HepG2 (cell line): ENCODE measurements around the gene NT5C2. TPM values are rescaled to one million over a fixed set of nuclear protein-coding genes. Genes with fewer than 3 reads are reported as not detected.

Experiments used
- CBX5 ChIP-seq: sonication (generic); formaldehyde crosslinking; IDR thresholded peaks from 2 replicates; pipeline ENCODE4 v1.4.0; 2020; ENCODE audit warnings: missing genetic modification reagents, borderline replicate concordance
- CHD2 ChIP-seq: IDR thresholded peaks from 2 replicates; pipeline ENCODE4 v1.6.1; 2011; ENCODE audit warnings: low read depth, low read length, improper control_type of control experiment
- CREM ChIP-seq, 2 experiments: sonication (generic) in 1 of 2; formaldehyde crosslinking in 1 of 2; IDR thresholded peaks; 2 replicates each; pipeline versions ENCODE4 v1.4.0 to v1.6.1; 2016 to 2020; ENCODE audit warnings: antibody characterized with exemption in 1 of 2, mild to moderate bottlenecking in 1 of 2, missing genetic modification reagents in 1 of 2
- GATA4 ChIP-seq: sonication (generic); IDR thresholded peaks from 2 replicates; pipeline ENCODE4 v1.6.1; 2016; ENCODE audit warnings: antibody characterized with exemption, low read depth, borderline replicate concordance
- MYC ChIP-seq: sonication (generic); formaldehyde crosslinking; IDR thresholded peaks from 2 replicates; pipeline ENCODE4 v1.9.0; 2021; ENCODE audit warnings: missing genetic modification reagents, borderline replicate concordance
- PHF5A ChIP-seq: IDR thresholded peaks from one replicate; pipeline ENCODE4 v1.6.1; 2018; ENCODE audit warnings: low read depth, missing genetic modification reagents; ENCODE audit not compliant: unreplicated experiment
- PRMT3 ChIP-seq: sonication (generic); formaldehyde crosslinking; IDR thresholded peaks from 2 replicates; pipeline ENCODE4 v1.8.1; 2022; ENCODE audit warnings: low read depth, mild to moderate bottlenecking, moderate library complexity, missing genetic modification reagents, borderline replicate concordance
- SP1 ChIP-seq, 2 experiments: fragments of 450-650 bp in 1 of 2; sonication (generic) in 1 of 2; formaldehyde crosslinking in 1 of 2; IDR thresholded peaks; 2 replicates each; pipeline versions ENCODE4 v1.4.0 to v1.6.1; 2016 to 2020; ENCODE audit warnings: missing genetic modification reagents in 1 of 2
- SP4 ChIP-seq: sonication (generic); formaldehyde crosslinking; IDR thresholded peaks from 2 replicates; pipeline ENCODE4 v1.8.1; 2023; ENCODE audit warnings: mild to moderate bottlenecking, missing genetic modification reagents
- ZNF124 ChIP-seq: sonication (generic); formaldehyde crosslinking; IDR thresholded peaks from 2 replicates; pipeline ENCODE4 v1.4.0; 2020; ENCODE audit warnings: missing genetic modification reagents
- ZNF234 ChIP-seq: sonication (generic); formaldehyde crosslinking; conservative IDR thresholded peaks from 2 replicates; pipeline ENCODE4 v1.5.1; 2020; ENCODE audit warnings: mild to moderate bottlenecking, missing genetic modification reagents
- ZNF546 ChIP-seq: sonication (generic); formaldehyde crosslinking; conservative IDR thresholded peaks from 2 replicates; pipeline ENCODE4 v1.8.1; 2023; ENCODE audit warnings: mild to moderate bottlenecking, missing genetic modification reagents
- ZNF580 ChIP-seq: IDR thresholded peaks from 2 replicates; pipeline ENCODE4 v1.6.1; 2016; ENCODE audit warnings: low read depth, borderline replicate concordance
- ZNF605 ChIP-seq: sonication (generic); formaldehyde crosslinking; IDR thresholded peaks from 2 replicates; pipeline ENCODE4 v1.8.0; 2022; ENCODE audit warnings: mild to moderate bottlenecking, missing genetic modification reagents
- ZNF720 ChIP-seq: sonication (generic); formaldehyde crosslinking; IDR thresholded peaks from 2 replicates; pipeline ENCODE4 v1.4.0; 2020; ENCODE audit warnings: missing genetic modification reagents
- ZNF781 ChIP-seq: sonication (generic); formaldehyde crosslinking; IDR thresholded peaks from 2 replicates; pipeline ENCODE4 v1.5.1; 2020; ENCODE audit warnings: borderline replicate concordance, mild to moderate bottlenecking, missing genetic modification reagents; ENCODE audit errors: not compliant biosample characterization
- polyA plus RNA-seq, 8 experiments: library from polyadenylated mRNA; depleted of rRNA in 3 of 8; stranded (reverse) in 7 of 8; unstranded in 1 of 8; fragments of >200 nt; fragmentation: Illumina TruSeq in 4 of 8; extraction: Trizol in 4 of 8; gene quantifications; 2 replicates each; pipeline versions ENCODE4 v1.2.1 to v1.2.3, GENCODE V29; 2011 to 2016; ENCODE audit warnings: low read depth in 4 of 8, missing spikeins in 1 of 8, mixed read lengths in 1 of 8; ENCODE audit not compliant: insufficient read depth in 1 of 8
- total RNA-seq, 5 experiments: library from RNA; depleted of rRNA; stranded (reverse); fragments of >200 nt; fragmentation: Illumina TruSeq; extraction: Trizol; gene quantifications; 2 replicates each; pipeline ENCODE4 v1.2.3, GENCODE V29; 2016; ENCODE audit warnings: low read depth in 1 of 5
- TF ChIP-seq, protein P1 (sequence below): IDR thresholded peaks from 2 replicates; pipeline ENCODE4 v1.6.1; 2016; ENCODE audit warnings: low read depth, missing genetic modification reagents, missing compliant biosample characterization
- TF ChIP-seq, protein P2 (sequence below): sonication (generic); formaldehyde crosslinking; IDR thresholded peaks from 2 replicates; pipeline ENCODE4 v1.8.1; 2022; ENCODE audit warnings: low read depth, mild to moderate bottlenecking, missing genetic modification reagents
- TF ChIP-seq, protein P3 (sequence below): sonication (generic); formaldehyde crosslinking; IDR thresholded peaks from 2 replicates; pipeline ENCODE4 v1.4.0; 2020; ENCODE audit warnings: missing genetic modification reagents

Gene NT5C2
- total and polyA plus RNA-seq, 2 of the 13 experiments (the other 11 are each of a cell fraction or from before 2014, with no cell fraction given): 40.6 to 55.2 TPM

DNA sequence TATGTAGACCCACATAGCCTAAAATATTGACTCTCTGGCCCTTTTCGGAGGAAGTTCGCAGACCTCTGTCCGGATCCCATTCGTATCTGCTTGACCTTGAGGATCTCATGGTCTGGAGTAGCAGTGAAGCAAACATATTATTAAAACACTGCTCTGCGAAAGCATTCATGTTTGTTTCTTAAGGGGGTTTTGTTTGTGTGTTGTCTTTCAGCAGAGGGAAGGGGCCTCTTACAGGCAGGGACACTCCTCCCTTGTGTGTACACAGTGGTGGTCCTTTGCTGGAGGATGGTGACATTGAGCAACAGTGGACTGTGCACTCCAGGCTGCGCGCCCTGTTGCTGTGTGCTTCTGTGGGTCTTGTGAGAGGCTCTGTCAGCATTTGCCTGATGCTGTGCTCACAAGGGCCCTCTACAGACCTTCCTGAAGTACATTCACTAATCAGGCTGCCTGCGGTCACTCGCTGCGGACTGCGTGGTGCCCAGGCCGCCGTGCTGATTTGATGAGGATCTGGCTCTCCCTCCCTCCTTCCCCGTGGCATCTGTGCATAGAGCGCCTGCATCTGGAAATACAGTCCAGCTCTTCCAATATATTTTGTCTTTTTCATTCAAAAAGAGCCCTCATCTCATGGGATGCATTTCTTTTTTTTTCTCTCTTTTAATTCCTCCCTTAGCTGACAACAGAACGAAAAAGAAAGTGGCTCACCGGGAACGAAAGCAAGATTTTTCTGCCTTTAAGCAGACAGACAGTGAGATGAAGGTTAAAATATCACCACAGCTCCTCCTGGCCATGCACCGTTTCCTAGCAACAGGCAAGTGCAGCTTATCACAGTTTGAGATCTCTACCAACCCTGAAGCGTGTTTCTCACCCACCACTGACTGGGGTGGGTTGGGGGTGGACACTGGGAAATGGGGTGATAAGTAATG is 139.2 kb downstream of the NT5C2 start (continued):
- TF ChIP-seq ZNF605 (CRISPR knock-in tag): peak; percentile 90
- TF ChIP-seq MYC (CRISPR knock-in tag): peak; percentile 81; the same call in 1 of the 2 replicates
- no peak for TF ChIP-seq ZNF546 (CRISPR knock-in tag)
- peak; percentile 73; the same call in 1 of the 2 replicates for TF ChIP-seq CREM (IDR thresholded peaks at IDR 0.05)
- no peak for TF ChIP-seq CREM (CRISPR knock-in tag; IDR thresholded peaks at IDR 0.05)
- peak; percentile 82 for TF ChIP-seq PHF5A
- TF ChIP-seq GATA4: no peak
- TF ChIP-seq SP4: peak; percentile 71; the same call in 1 of the 2 replicates
- TF ChIP-seq ZNF234 (CRISPR knock-in tag): no peak
- TF ChIP-seq PRMT3 (CRISPR knock-in tag): peak; percentile 92; the same call in 1 of the 2 replicates
- peak; percentile 56 for TF ChIP-seq ZNF781 (CRISPR knock-in tag)
- TF ChIP-seq, protein P1, sequence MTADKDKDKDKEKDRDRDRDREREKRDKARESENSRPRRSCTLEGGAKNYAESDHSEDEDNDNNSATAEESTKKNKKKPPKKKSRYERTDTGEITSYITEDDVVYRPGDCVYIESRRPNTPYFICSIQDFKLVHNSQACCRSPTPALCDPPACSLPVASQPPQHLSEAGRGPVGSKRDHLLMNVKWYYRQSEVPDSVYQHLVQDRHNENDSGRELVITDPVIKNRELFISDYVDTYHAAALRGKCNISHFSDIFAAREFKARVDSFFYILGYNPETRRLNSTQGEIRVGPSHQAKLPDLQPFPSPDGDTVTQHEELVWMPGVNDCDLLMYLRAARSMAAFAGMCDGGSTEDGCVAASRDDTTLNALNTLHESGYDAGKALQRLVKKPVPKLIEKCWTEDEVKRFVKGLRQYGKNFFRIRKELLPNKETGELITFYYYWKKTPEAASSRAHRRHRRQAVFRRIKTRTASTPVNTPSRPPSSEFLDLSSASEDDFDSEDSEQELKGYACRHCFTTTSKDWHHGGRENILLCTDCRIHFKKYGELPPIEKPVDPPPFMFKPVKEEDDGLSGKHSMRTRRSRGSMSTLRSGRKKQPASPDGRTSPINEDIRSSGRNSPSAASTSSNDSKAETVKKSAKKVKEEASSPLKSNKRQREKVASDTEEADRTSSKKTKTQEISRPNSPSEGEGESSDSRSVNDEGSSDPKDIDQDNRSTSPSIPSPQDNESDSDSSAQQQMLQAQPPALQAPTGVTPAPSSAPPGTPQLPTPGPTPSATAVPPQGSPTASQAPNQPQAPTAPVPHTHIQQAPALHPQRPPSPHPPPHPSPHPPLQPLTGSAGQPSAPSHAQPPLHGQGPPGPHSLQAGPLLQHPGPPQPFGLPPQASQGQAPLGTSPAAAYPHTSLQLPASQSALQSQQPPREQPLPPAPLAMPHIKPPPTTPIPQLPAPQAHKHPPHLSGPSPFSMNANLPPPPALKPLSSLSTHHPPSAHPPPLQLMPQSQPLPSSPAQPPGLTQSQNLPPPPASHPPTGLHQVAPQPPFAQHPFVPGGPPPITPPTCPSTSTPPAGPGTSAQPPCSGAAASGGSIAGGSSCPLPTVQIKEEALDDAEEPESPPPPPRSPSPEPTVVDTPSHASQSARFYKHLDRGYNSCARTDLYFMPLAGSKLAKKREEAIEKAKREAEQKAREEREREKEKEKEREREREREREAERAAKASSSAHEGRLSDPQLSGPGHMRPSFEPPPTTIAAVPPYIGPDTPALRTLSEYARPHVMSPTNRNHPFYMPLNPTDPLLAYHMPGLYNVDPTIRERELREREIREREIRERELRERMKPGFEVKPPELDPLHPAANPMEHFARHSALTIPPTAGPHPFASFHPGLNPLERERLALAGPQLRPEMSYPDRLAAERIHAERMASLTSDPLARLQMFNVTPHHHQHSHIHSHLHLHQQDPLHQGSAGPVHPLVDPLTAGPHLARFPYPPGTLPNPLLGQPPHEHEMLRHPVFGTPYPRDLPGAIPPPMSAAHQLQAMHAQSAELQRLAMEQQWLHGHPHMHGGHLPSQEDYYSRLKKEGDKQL: peak; percentile 86; the same call in 1 of the 2 replicates
- no peak for TF ChIP-seq ZNF720 (CRISPR knock-in tag)
- TF ChIP-seq SP1 (IDR thresholded peaks at IDR 0.05): no peak
- peak; percentile 59 for TF ChIP-seq SP1 (CRISPR knock-in tag; IDR thresholded peaks at IDR 0.05)
- TF ChIP-seq, protein P2, sequence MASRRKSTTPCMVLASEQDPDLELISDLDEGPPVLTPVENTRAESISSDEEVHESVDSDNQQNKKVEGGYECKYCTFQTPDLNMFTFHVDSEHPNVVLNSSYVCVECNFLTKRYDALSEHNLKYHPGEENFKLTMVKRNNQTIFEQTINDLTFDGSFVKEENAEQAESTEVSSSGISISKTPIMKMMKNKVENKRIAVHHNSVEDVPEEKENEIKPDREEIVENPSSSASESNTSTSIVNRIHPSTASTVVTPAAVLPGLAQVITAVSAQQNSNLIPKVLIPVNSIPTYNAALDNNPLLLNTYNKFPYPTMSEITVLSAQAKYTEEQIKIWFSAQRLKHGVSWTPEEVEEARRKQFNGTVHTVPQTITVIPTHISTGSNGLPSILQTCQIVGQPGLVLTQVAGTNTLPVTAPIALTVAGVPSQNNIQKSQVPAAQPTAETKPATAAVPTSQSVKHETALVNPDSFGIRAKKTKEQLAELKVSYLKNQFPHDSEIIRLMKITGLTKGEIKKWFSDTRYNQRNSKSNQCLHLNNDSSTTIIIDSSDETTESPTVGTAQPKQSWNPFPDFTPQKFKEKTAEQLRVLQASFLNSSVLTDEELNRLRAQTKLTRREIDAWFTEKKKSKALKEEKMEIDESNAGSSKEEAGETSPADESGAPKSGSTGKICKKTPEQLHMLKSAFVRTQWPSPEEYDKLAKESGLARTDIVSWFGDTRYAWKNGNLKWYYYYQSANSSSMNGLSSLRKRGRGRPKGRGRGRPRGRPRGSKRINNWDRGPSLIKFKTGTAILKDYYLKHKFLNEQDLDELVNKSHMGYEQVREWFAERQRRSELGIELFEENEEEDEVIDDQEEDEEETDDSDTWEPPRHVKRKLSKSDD (CRISPR knock-in tag): peak; percentile 80; the same call in 1 of the 2 replicates
- peak; percentile 99 for TF ChIP-seq CBX5 (CRISPR knock-in tag)
- TF ChIP-seq, protein P3, sequence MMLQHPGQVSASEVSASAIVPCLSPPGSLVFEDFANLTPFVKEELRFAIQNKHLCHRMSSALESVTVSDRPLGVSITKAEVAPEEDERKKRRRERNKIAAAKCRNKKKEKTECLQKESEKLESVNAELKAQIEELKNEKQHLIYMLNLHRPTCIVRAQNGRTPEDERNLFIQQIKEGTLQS (CRISPR knock-in tag): 0 out of 2 replicates have a peak, but pooled peaks have one; percentile 44
- no peak for TF ChIP-seq CHD2
- TF ChIP-seq ZNF580 (CRISPR knock-in tag): peak; percentile 93; the same call in 1 of the 2 replicates
- peak; percentile 95; the same call in 1 of the 2 replicates for TF ChIP-seq ZNF124 (CRISPR knock-in tag)
